OCI-M2 (cell line): Measurements from ENCODE around the gene HSBP1L1.

Experiments
- DNase-seq: peaks from one replicate; lab custom pipeline; 2025; ENCODE audit not compliant: unreplicated experiment; lab: John Stamatoyannopoulos, UW

Gene HSBP1L1

DNA sequence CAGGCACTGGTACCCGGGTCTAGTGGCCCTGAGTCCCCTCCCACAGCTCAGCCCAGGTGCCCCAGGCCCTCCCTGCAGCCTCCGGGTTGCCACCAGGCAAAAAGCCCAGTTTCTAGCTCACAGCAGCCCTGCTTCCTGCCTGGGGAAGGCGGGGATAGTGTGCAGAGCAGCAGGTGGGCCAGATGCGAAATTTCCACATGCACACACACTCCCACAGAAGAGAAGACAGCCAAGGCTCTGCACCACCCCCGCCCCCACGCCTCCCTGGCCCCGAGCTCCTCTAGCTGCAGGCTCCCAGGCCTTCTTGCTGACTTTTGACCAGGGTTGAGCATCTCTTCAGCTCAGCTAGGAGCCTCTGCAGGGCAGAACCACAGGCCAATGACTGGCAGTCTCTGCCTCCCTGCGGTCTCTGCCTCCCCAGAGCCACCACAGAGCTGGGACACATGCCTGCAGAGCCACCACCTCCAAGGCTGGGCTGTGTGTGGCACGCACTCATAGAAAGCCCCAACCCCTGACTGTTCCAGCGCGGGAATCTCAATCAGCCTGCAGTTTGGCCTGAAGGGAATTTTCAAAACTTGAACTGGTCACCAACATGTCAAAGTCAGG is 20.2 kb upstream of the HSBP1L1 start:
- DNase-seq = no peak

- no peak for DNase-seq
Measured at GRCh38 chr18:79944746-79945117, 19.7 kb upstream of the HSBP1L1 start.

- DNase-seq = no peak
Measured at GRCh38 chr18:79945118-79946042, 19.1 kb upstream of the HSBP1L1 start.

DNA sequence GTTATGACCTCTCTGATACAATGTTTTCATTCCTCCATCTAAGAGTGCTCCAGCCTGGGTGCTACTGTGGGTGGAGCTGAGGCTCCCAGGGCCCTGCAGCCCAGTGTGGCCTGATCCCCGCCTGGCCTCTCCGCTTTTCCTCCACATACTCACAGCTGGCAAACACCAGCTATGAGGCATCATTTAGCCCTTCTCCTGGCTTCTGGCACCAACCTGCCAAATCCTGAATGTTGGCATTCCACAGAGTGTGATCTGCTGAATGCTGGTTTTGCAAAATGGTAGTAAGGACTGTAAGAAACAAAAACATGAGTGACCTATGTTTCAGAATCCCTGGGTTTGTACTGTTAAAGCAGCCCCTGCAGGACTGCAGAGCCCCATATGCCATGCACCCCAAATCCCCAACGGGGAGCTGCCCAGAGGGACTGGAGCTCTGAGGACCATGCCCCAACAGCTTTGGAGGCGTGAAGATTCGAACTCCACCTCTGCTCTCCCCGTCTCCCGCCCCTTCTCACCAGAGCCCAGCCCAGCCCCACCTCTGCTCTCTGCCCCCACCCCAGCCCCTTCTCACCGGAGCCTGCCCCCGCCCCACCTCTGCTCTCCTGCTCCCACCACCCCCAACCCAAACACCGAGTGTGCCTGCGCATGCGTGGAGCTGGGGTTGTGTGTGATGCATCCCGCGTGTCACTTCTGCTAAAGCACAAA is 17.2 kb upstream of the HSBP1L1 start:
- DNase-seq = no peak

- DNase-seq = no peak
Measured at GRCh38 chr18:79947881-79948610, 16.4 kb upstream of the HSBP1L1 start.

GRCh38 chr18:79948719-79949411 is 15.6 kb upstream of the HSBP1L1 start:
- DNase-seq = no peak

- peak; percentile 10 for DNase-seq
Measured at GRCh38 chr18:79949697-79950487, 14.6 kb upstream of the HSBP1L1 start.

GRCh38 chr18:79950515-79951341 is 13.7 kb upstream of the HSBP1L1 start:
- DNase-seq = no peak

DNA sequence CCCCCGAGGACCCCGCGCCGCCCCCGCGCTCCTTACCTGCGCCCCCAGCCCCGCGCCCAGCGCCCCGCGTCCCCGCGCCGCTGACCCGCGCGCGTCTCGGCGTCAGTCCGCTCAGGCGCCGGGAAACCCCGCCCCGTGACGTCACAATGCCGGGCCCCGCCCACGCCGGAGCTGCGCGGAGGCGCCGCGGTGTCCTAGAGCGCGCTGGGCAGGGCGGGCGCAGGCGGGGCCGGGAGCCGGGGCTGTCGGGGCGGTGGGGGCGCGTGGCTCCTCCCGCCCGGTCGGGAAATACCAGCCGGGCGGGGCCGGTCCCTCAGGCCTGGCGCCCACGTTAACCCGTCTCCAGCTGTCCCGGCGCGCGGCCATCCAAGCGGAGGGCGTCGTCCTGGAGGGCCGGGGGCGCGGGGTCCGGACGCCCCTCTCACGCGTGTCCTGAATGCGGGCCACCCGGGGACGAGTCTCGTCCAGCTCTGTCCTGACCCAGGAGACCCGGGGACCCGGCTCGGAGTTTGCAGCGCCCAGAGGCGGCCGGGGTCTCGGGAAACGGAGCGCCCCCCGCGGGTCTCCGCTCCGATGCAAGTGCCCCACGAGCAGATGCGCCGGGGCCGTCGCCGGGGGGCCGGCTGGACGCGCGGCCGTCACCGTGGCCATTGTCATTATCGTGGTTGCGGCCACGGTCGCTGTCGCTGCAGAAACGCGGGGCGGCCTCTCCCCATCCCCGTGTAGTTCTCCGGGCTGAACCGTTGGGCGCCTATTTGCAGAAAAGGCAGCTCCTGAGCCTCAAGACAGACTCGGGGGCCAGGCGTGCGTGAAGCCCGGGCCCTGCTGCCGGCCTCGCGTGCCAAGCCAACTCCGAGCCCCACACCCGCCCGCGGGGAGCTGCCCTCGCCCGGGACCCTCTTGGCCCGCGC is 12.6 kb upstream of the HSBP1L1 start, which contains the start of gene SLC66A2:
SLC66A2 (minus strand) TSS at position 109 of the 911 bp plus-strand sequence. CDS start 727 bp downstream, outside the sequence.
- DNase-seq = no peak

DNA sequence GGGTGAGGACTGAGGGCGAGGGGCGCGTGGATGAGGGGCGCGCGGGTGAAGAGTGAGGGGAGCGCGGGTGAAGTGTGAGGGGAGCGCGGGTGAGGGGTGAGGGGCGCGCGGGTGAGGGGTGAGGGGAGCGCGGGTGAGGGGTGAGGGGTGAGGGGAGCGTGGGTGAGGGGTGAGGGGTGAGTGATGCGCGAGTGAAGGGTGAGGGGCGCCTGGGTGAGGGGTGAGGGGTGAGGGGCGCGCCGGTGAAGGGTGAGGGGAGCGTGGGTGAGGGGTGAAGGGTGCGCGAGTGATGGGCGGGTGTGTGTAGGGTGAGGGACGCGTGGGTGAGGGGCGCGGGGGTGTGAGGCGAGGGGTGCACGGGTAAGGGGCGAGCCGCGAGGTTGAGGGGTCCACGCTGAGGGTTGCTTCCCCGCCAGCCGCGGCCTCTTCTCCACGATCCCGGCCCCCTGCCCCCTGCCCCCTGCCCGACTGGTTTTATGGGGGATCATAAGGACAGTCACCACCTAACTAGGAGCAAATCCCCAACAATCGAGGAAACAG is 11.9 kb upstream of the HSBP1L1 start:
- no peak for DNase-seq

- DNase-seq = no peak
Measured at GRCh38 chr18:79952996-79953559, 11.4 kb upstream of the HSBP1L1 start.

GRCh38 chr18:79953971-79954651 is 10.3 kb upstream of the HSBP1L1 start:
- DNase-seq = no peak

DNA sequence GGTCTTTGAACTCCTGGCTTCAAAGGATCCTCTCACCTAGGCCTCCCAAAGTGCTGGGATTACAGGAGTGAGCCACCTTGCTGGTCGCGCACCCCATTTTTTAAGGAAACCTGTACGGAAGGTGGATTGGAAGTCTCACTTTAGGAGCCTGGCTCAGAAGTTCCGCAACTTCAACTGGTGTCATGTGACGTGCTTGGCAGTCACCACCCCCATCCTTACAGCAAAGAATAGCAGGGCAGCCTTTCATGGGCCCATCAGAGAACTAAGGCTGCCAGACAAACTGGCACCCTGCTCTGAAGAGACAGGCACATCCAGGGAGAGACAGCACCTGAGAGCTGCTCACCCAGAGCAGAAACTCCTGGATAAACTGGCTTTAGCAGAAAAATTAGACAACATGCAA is 9.7 kb upstream of the HSBP1L1 start:
- no peak for DNase-seq

DNA sequence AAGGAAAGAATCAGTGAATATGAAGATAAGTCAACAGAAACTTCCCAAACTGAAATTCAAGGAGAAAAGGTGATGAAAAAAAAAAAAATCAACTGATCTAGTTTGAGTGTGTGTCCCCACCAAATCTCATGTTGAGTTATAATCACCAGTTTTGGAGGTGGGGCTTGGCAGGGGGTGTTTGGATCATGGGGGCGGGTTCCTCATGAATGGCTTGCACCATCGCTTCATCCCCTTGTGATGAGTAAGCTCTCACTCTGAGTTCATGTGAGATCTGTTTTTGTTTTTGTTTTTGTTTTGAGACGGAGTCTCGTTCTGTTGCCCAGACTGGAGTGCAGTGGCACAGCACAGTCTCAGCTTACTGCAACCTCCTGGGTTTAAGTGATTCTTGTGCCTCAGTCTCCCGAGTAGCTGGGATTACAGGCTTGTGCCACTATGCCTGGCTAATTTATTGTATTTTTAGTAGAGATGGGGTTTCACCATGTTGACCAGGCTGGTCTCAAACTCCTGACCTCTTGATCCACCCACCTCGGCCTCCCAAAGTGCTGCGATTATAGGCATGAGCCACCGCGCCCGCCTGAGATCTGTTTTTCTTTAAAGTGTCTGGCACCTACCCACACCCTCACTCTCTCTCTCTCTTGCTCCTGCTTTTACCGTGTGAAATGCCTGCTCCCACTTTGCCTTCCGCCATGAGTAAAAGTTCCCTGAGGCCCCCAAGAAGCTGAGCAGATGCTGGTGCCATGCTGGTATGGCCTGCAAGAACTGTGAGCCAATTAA is 9.0 kb upstream of the HSBP1L1 start:
- DNase-seq = no peak

DNA sequence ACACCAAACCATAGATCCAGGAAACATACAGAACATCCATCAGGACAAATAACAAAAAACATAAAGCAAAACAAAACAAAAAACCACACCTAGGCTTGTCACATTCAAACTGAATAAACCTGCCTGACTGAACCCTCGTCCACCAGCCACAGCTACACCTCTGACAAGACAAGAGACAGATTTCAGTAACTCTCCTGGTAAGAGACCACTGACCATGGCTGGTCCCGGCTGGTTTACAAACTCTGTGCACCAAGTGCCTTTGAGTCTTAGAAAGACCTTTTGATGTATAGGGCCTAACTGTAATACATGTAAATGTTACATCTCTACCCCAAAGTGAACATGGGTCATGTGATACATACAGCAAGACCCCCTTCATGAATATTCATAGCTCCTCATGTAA is 8.2 kb upstream of the HSBP1L1 start:
- no peak for DNase-seq

- no peak for DNase-seq
Measured at GRCh38 chr18:79958981-79959380, 5.5 kb upstream of the HSBP1L1 start.
